ENCODE results near the gene EP300. TPM values are rescaled to one million over a fixed set of nuclear protein-coding genes. Genes with fewer than 3 reads are reported as not detected.
A peak's percentile ranks its signal among the peaks of the same experiment; 100 is the strongest.

EP300 gene
- total RNA-seq, 1 donor from 2014 or later: 89.2 TPM

DNA sequence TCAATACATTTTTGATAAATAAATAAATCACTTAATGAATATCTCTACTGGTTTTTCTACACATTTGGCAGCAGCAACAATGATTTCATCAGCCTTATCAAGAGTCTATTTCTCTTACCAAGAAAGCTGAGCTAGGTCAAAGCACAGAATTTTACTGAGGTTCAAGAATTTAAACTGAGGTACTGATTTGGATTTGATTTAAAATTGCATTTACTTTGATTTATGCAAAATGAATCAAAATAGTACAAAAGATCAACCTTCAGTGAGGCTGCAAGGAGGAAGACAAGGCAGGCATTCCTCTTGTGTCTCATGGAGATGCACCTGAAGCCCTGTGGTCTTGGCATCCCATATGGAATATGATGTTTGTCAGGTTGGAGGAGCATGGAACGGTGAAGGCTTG is 15.5 kb upstream of the EP300 start:
- H3K4me1 Mint-ChIP-seq: no peaks in the 10 kb centered on the region
- no peaks in the 10 kb centered on the region for H3K27me3 Mint-ChIP-seq (ENCODE audit: low read depth)
- no peak for DNase-seq (ENCODE audit: low read depth, low spot score)
- no peaks in the 10 kb centered on the region for H3K36me3 Mint-ChIP-seq (ENCODE audit: low read depth)
- H3K9me3 Mint-ChIP-seq: no peaks in the 10 kb centered on the region
- no peak overlapping the region for H3K27ac Mint-ChIP-seq (ENCODE audit: unreplicated experiment)
- no peak for TF ChIP-seq CTCF (conservative IDR thresholded peaks at IDR 0.05)
- H3K4me3 Mint-ChIP-seq: no peak overlapping the region

- H3K4me1 Mint-ChIP-seq: no peaks in the 10 kb centered on the region
- H3K9me3 Mint-ChIP-seq: no peaks in the 10 kb centered on the region
- no peak for TF ChIP-seq CTCF (conservative IDR thresholded peaks at IDR 0.05)
- DNase-seq (ENCODE audit: low read depth, low spot score): no peak
- no peak overlapping the region for H3K4me3 Mint-ChIP-seq
- H3K27me3 Mint-ChIP-seq (ENCODE audit: low read depth): no peaks in the 10 kb centered on the region
- H3K36me3 Mint-ChIP-seq (ENCODE audit: low read depth): no peaks in the 10 kb centered on the region
- H3K27ac Mint-ChIP-seq (ENCODE audit: unreplicated experiment): no peak overlapping the region
Measured at GRCh38 chr22:41078931-41079330, 13.5 kb upstream of the EP300 start.

DNA sequence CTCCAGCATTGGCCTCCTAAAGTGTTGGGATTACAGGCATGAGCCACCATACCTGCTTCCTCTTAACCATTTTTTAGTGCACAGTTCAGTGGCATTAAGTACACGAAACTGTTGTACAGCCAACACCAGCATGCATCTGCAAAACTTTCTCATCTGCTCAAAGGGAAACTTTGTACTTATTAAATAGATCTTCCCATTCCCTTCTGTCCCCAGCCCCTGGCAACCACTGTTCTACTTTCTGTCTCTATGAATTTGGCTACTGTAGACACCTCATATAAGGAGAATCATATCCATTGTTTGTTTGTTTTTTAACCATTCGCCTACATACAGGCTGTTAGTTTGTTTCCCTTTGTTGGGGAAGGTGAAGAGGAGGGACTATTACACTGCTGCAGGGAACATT is 6.5 kb upstream of the EP300 start:
- DNase-seq (ENCODE audit: low read depth, low spot score): no peak
- no peak for TF ChIP-seq CTCF (conservative IDR thresholded peaks at IDR 0.05)
- no peak overlapping the region for H3K27ac Mint-ChIP-seq (ENCODE audit: unreplicated experiment)
- H3K4me3 Mint-ChIP-seq: no peak overlapping the region
- no peaks in the 10 kb centered on the region for H3K9me3 Mint-ChIP-seq
- no peaks in the 10 kb centered on the region for H3K36me3 Mint-ChIP-seq (ENCODE audit: low read depth)
- no peaks in the 10 kb centered on the region for H3K27me3 Mint-ChIP-seq (ENCODE audit: low read depth)
- peaks cover 5% of the 10 kb centered on the region for H3K4me1 Mint-ChIP-seq

GRCh38 chr22:41091132-41092022 is 1.0 kb upstream of the EP300 start:
- peak overlapping the region; percentile 98 for H3K4me3 Mint-ChIP-seq
- no peaks in the 10 kb centered on the region for H3K36me3 Mint-ChIP-seq (ENCODE audit: low read depth)
- peak overlapping the region; percentile 99 for H3K27ac Mint-ChIP-seq (ENCODE audit: unreplicated experiment)
- TF ChIP-seq CTCF (conservative IDR thresholded peaks at IDR 0.05): no peak
- no peaks in the 10 kb centered on the region for H3K9me3 Mint-ChIP-seq
- DNase-seq (ENCODE audit: low read depth, low spot score): peak; percentile 99
- peaks cover 33% of the 10 kb centered on the region for H3K4me1 Mint-ChIP-seq
- H3K27me3 Mint-ChIP-seq (ENCODE audit: low read depth): peaks cover 3% of the 10 kb centered on the region

DNA sequence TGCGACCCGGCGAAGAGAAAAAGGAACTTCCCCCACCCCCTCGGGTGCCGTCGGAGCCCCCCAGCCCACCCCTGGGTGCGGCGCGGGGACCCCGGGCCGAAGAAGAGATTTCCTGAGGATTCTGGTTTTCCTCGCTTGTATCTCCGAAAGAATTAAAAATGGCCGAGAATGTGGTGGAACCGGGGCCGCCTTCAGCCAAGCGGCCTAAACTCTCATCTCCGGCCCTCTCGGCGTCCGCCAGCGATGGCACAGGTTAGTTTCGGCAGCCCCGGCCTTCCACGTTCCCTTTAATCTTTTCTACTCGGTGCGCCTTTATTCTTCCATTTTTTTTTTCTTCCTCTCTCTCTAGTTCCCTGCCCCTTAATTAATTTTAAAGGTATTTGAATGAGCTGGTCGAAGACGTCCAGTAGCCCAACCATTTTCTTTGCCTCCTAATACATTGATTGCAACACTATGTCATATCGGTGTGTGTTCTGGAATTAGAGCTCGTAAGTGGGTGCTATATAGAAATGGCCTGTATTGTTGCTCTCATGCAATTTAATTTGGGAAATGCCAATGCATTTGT is 537 bp downstream of the EP300 start:
- Mint-ChIP-seq H3K4me1 (peaks cover 41% of the 10 kb centered on the region), H3K27ac (ENCODE audit: unreplicated experiment) (peak overlapping the region; percentile 89), H3K27me3 (ENCODE audit: low read depth) (peaks cover 3% of the 10 kb centered on the region), H3K4me3 (peak overlapping the region; percentile 95), H3K36me3 (ENCODE audit: low read depth) (no peaks in the 10 kb centered on the region), H3K9me3 (no peaks in the 10 kb centered on the region)
- no peak for DNase-seq (ENCODE audit: low read depth, low spot score)
- TF ChIP-seq CTCF (conservative IDR thresholded peaks at IDR 0.05): no peak
